ENCODE results near the gene RARG. TPM values are rescaled to one million over a fixed set of nuclear protein-coding genes. Genes with fewer than 3 reads are reported as not detected.
A peak's percentile ranks its signal among the peaks of the same experiment; 100 is the strongest.

Gene RARG
- polyA plus RNA-seq, 3 donors = 1.8 to 14.6 (median 2.3) TPM

- Mint-ChIP-seq H3K4me3 (peak overlapping the region; percentile 70 to 76), H3K27me3 (ENCODE audit: low read depth in 3 of 3) (peaks cover 5 to 24% (median 11%) of the 10 kb centered on the region in 3 donors), H3K4me1 (peaks cover 60% of the 10 kb centered on the region), H3K36me3 (peaks cover 4 to 13% of the 10 kb centered on the region in 2 donors), H3K27ac (peak overlapping the region; percentile 83 to 99 (median 88)), H3K9me3 (peaks cover under 1 to 4% (median 2%) of the 10 kb centered on the region in 7 donors)
- H3K4me1 ChIP-seq (ENCODE audit: control insufficient read depth in 1 of 2, insufficient read depth in 2 of 2, low read length in 2 of 2) = peaks cover 54 to 70% of the 10 kb centered on the region in 2 donors
- H2AFZ ChIP-seq (ENCODE audit: insufficient read depth, low read depth, low read length, poor library complexity, severe bottlenecking) = no peak overlapping the region
- H3K9ac ChIP-seq (ENCODE audit: insufficient read depth, low read length, poor library complexity, severe bottlenecking) = peak overlapping the region; percentile 85
- no peaks in the 10 kb centered on the region for H4K20me1 ChIP-seq (ENCODE audit: insufficient read depth, low read length)
- no peaks in the 10 kb centered on the region for H3K27me3 ChIP-seq (ENCODE audit: control insufficient read depth in 2 of 2, insufficient read depth in 2 of 2, low read length in 2 of 2)
- peaks cover 21% of the 10 kb centered on the region for H3K79me2 ChIP-seq (ENCODE audit: insufficient read depth, low read length)
- H3K36me3 ChIP-seq (replicated peaks in 1 of 2; ENCODE audit: control insufficient read depth in 1 of 2, insufficient read depth in 2 of 2, low read length in 2 of 2) = no peaks in the 10 kb centered on the region
- H3K4me3 ChIP-seq (replicated peaks in 1 of 3; ENCODE audit: low read depth in 2 of 3, low read length in 3 of 3) = peak overlapping the region; percentile 20 to 97 (median 23)
- DNase-seq = no peak
- WGBS (ENCODE audit: insufficient coverage) = no CpG with 5 or more reads among the region's 5 CpGs
- peaks cover 0 to 2% of the 10 kb centered on the region in 2 donors for H3K9me3 ChIP-seq (replicated peaks in 1 of 2; ENCODE audit: control insufficient read depth in 1 of 2, insufficient read depth in 1 of 2, low read length in 2 of 2)
- H3K4me2 ChIP-seq (replicated peaks; ENCODE audit: extremely low read depth, low read length, poor library complexity, severe bottlenecking) = peak overlapping the region; percentile 100
- intact Hi-C loops (cut with micrococcal nuclease) = loop anchor here in 1 of 2 donors (5.0 kb wide), 1 partner anchor 45 kb away; the partner anchor contains the start of gene ESPL1
- H3K27ac ChIP-seq (ENCODE audit: low read depth in 1 of 2, low read length in 2 of 2) = peak overlapping the region; percentile 98 to 99
- TF ChIP-seq CTCF (IDR thresholded peaks at IDR 0.05) = no peak
Observed at GRCh38 chr12:53222170-53222721, 9.8 kb downstream of the RARG start.

GRCh38 chr12:53221203-53222080 lies 10.6 kb downstream of the RARG start:
- peak; percentile 17 for TF ChIP-seq CTCF (IDR thresholded peaks at IDR 0.05)
- peaks cover 21% of the 10 kb centered on the region for H3K79me2 ChIP-seq (ENCODE audit: insufficient read depth, low read length)
- H3K4me3 ChIP-seq (replicated peaks in 1 of 3; ENCODE audit: low read depth in 2 of 3, low read length in 3 of 3) = peak overlapping the region; percentile 68 to 97 (median 71)
- H3K4me1 ChIP-seq (ENCODE audit: control insufficient read depth in 1 of 2, insufficient read depth in 2 of 2, low read length in 2 of 2) = peaks cover 62 to 78% of the 10 kb centered on the region in 2 donors
- peak; percentile 66 to 83 (median 70) for DNase-seq
- H3K4me1 Mint-ChIP-seq = peaks cover 68% of the 10 kb centered on the region
- no peaks in the 10 kb centered on the region for H4K20me1 ChIP-seq (ENCODE audit: insufficient read depth, low read length)
- H3K27ac Mint-ChIP-seq = peak overlapping the region; percentile 97 to 100 (median 99)
- 0% methylated on average over 43 of the region's 72 CpGs for WGBS (ENCODE audit: insufficient coverage)
- no peaks in the 10 kb centered on the region for H3K27me3 ChIP-seq (ENCODE audit: control insufficient read depth in 2 of 2, insufficient read depth in 2 of 2, low read length in 2 of 2)
- H3K27me3 Mint-ChIP-seq (ENCODE audit: low read depth in 3 of 3) = peaks cover 3 to 20% (median 9%) of the 10 kb centered on the region in 3 donors
- H3K4me3 Mint-ChIP-seq = peak overlapping the region; percentile 91 to 94
- H3K4me2 ChIP-seq (replicated peaks; ENCODE audit: extremely low read depth, low read length, poor library complexity, severe bottlenecking) = peak overlapping the region; percentile 100
- intact Hi-C loops (cut with micrococcal nuclease) = loop anchor here in 1 of 2 donors (2.0 to 5.0 kb wide), 2 partner anchors 46 to 77 kb away; partner anchors contain the start of genes ESPL1 and MYG1
- no peaks in the 10 kb centered on the region for H3K36me3 ChIP-seq (replicated peaks in 1 of 2; ENCODE audit: control insufficient read depth in 1 of 2, insufficient read depth in 2 of 2, low read length in 2 of 2)
- H3K27ac ChIP-seq (ENCODE audit: low read depth in 1 of 2, low read length in 2 of 2) = peak overlapping the region; percentile 98 to 99
- H3K36me3 Mint-ChIP-seq = peaks cover 7 to 9% of the 10 kb centered on the region in 2 donors
- H2AFZ ChIP-seq (ENCODE audit: insufficient read depth, low read depth, low read length, poor library complexity, severe bottlenecking) = peak overlapping the region; percentile 44
- peaks cover 5 to 7% (median 6%) of the 10 kb centered on the region in 7 donors for H3K9me3 Mint-ChIP-seq
- peak overlapping the region; percentile 85 for H3K9ac ChIP-seq (ENCODE audit: insufficient read depth, low read length, poor library complexity, severe bottlenecking)
- H3K9me3 ChIP-seq (replicated peaks in 1 of 2; ENCODE audit: control insufficient read depth in 1 of 2, insufficient read depth in 1 of 2, low read length in 2 of 2) = peaks cover 0 to 7% of the 10 kb centered on the region in 2 donors

Measured in CD14-positive monocyte (primary cell).